Neural progenitor cell (in vitro differentiated cells): ENCODE data around the gene ECM1. TPM values are rescaled to one million over a fixed set of nuclear protein-coding genes. Genes with fewer than 3 reads are reported as not detected.

Experiments
- DNase-seq: peaks from one replicate; pipeline ENCODE4 v3.0.0-alpha.2; 2016; ENCODE audit warnings: low spot score
- H2AFZ ChIP-seq: fragments of 200-600 bp; sonication (generic); replicated peaks from 2 replicates; pipeline ENCODE4 v1.6.1; 2016; ENCODE audit warnings: antibody characterized with exemption
- H3F3A ChIP-seq: fragments of 200-600 bp; sonication (generic); 2 replicates; pipeline ENCODE4 v1.6.1; 2016; ENCODE audit warnings: antibody characterized with exemption, low read depth
- H3K27ac ChIP-seq: fragments of 200-600 bp; sonication (generic); 2 replicates; pipeline ENCODE4 v1.5.1; 2016; ENCODE audit warnings: mild to moderate bottlenecking
- H3K27me3 ChIP-seq: fragments of 200-600 bp; sonication (generic); 2 replicates; pipeline ENCODE4 v1.6.1; 2016; ENCODE audit warnings: mild to moderate bottlenecking, moderate library complexity
- H3K36me3 ChIP-seq: fragments of 200-600 bp; sonication (generic); 2 replicates; pipeline ENCODE4 v1.5.1; 2016
- H3K4me1 ChIP-seq: fragments of 200-600 bp; sonication (generic); 2 replicates; pipeline ENCODE4 v1.6.1; 2016; ENCODE audit warnings: mixed run types
- H3K4me2 ChIP-seq: fragments of 200-600 bp; sonication (generic); 2 replicates; pipeline ENCODE4 v1.6.1; 2016
- H3K4me3 ChIP-seq: fragments of 200-600 bp; sonication (generic); 2 replicates; pipeline ENCODE4 v1.5.1; 2016
- H3K79me2 ChIP-seq: fragments of 200-600 bp; sonication (generic); 2 replicates; pipeline ENCODE4 v1.6.1; 2016; ENCODE audit warnings: low read depth
- H3K9ac ChIP-seq: fragments of 200-600 bp; sonication (generic); 2 replicates; pipeline ENCODE4 v1.6.1; 2016
- H3K9me3 ChIP-seq: fragments of 200-600 bp; sonication (generic); 2 replicates; pipeline ENCODE4 v1.5.1; 2016; ENCODE audit warnings: low read depth
- H4K20me1 ChIP-seq: fragments of 200-600 bp; sonication (generic); 2 replicates; pipeline ENCODE4 v1.6.1; 2016; ENCODE audit warnings: low read depth
- H3K27ac Mint-ChIP-seq: 3 replicates; pipeline ENCODE4 v1.8.0; 2021; ENCODE audit warnings: mixed read lengths
- H3K27me3 Mint-ChIP-seq: 2 replicates; pipeline ENCODE4 v1.8.0; 2022; ENCODE audit warnings: low read depth, mild to moderate bottlenecking, inconsistent platforms, moderate library complexity, mixed read lengths; ENCODE audit not compliant: insufficient read depth
- H3K36me3 Mint-ChIP-seq: 3 replicates; pipeline ENCODE4 v1.8.0; 2021; ENCODE audit warnings: mixed read lengths
- H3K4me1 Mint-ChIP-seq: 3 replicates; pipeline ENCODE4 v1.8.0; 2021; ENCODE audit warnings: mixed read lengths
- H3K4me3 Mint-ChIP-seq: 3 replicates; pipeline ENCODE4 v1.8.0; 2021; ENCODE audit warnings: mild to moderate bottlenecking, moderate library complexity, mixed read lengths
- H3K9me3 Mint-ChIP-seq: 3 replicates; pipeline ENCODE4 v1.8.0; 2020; ENCODE audit warnings: mixed read lengths
- CTCF ChIP-seq: fragments of 200-600 bp; sonication (generic); IDR thresholded peaks from 2 replicates; pipeline ENCODE4 v1.5.1; 2017; ENCODE audit warnings: antibody characterized with exemption, mild to moderate bottlenecking
- EZH2 ChIP-seq: fragments of 200-600 bp; sonication (generic); IDR thresholded peaks from 2 replicates; pipeline ENCODE4 v1.6.1; 2017; ENCODE audit warnings: antibody characterized with exemption, mild to moderate bottlenecking, moderate library complexity
- EZH2phosphoT487 ChIP-seq: fragments of 200-600 bp; sonication (generic); IDR thresholded peaks from 2 replicates; pipeline ENCODE4 v1.6.1; 2017; ENCODE audit warnings: antibody characterized with exemption
- total RNA-seq: library from RNA; depleted of rRNA; stranded (reverse); fragments of >200 nt; gene quantifications from 2 replicates; pipeline ENCODE4 v1.2.3, GENCODE V29; 2015; ENCODE audit warnings: low replicate concordance

The ECM1 gene
- total RNA-seq, 1 donor from 2014 or later: 0.30 TPM

GRCh38 chr1:150493175-150493574 is 14.7 kb upstream of the ECM1 start:
- Histone ChIP-seq H3K9me3 (no peaks in the 10 kb centered on the region), H3K4me1 (peaks cover 2% of the 10 kb centered on the region), H3K27ac (no peak overlapping the region), H3K9ac (no peak overlapping the region), H2AFZ (no peak overlapping the region), H3K27me3 (no peaks in the 10 kb centered on the region), H3F3A (peaks cover 5% of the 10 kb centered on the region), H3K4me2 (no peak overlapping the region), H3K79me2 (peaks cover 5% of the 10 kb centered on the region), H3K36me3 (no peaks in the 10 kb centered on the region), H4K20me1 (no peaks in the 10 kb centered on the region), H3K4me3 (no peak overlapping the region)
- Mint-ChIP-seq H3K36me3 (peaks cover 25% of the 10 kb centered on the region), H3K9me3 (no peaks in the 10 kb centered on the region), H3K4me1 (peaks cover 5% of the 10 kb centered on the region), H3K27me3 (no peaks in the 10 kb centered on the region), H3K27ac (no peak overlapping the region), H3K4me3 (no peak overlapping the region)
- DNase-seq: no peak
- TF ChIP-seq CTCF: no peak
- TF ChIP-seq EZH2: no peak
- TF ChIP-seq EZH2phosphoT487: no peak

GRCh38 chr1:150498342-150498741 is 9.6 kb upstream of the ECM1 start:
- H3K79me2 ChIP-seq: no peaks in the 10 kb centered on the region
- no peak overlapping the region for H3K4me2 ChIP-seq
- H3K4me3 Mint-ChIP-seq: no peak overlapping the region
- peaks cover 31% of the 10 kb centered on the region for H3K36me3 Mint-ChIP-seq
- H4K20me1 ChIP-seq: no peaks in the 10 kb centered on the region
- no peak overlapping the region for H3K9ac ChIP-seq
- no peak overlapping the region for H3K27ac ChIP-seq
- peaks cover 4% of the 10 kb centered on the region for H3K27me3 Mint-ChIP-seq
- H3K9me3 ChIP-seq: no peaks in the 10 kb centered on the region
- H2AFZ ChIP-seq: no peak overlapping the region
- H3K4me1 Mint-ChIP-seq: no peaks in the 10 kb centered on the region
- no peaks in the 10 kb centered on the region for H3F3A ChIP-seq
- no peaks in the 10 kb centered on the region for H3K27me3 ChIP-seq
- H3K9me3 Mint-ChIP-seq: no peaks in the 10 kb centered on the region
- TF ChIP-seq CTCF: no peak
- no peak for TF ChIP-seq EZH2
- no peak for TF ChIP-seq EZH2phosphoT487
- DNase-seq: no peak
- H3K4me3 ChIP-seq: no peak overlapping the region
- H3K36me3 ChIP-seq: no peaks in the 10 kb centered on the region
- no peaks in the 10 kb centered on the region for H3K4me1 ChIP-seq
- H3K27ac Mint-ChIP-seq: no peak overlapping the region

GRCh38 chr1:150505431-150505830 is 2.5 kb upstream of the ECM1 start:
- Histone ChIP-seq H4K20me1 (peaks cover 3% of the 10 kb centered on the region), H3K4me3 (no peak overlapping the region), H3K79me2 (no peaks in the 10 kb centered on the region), H3K27ac (no peak overlapping the region), H3K9ac (no peak overlapping the region), H2AFZ (no peak overlapping the region), H3K4me2 (no peak overlapping the region), H3K4me1 (peaks cover 3% of the 10 kb centered on the region), H3K9me3 (no peaks in the 10 kb centered on the region), H3K36me3 (no peaks in the 10 kb centered on the region), H3F3A (peaks cover 14% of the 10 kb centered on the region), H3K27me3 (no peaks in the 10 kb centered on the region)
- peaks cover 35% of the 10 kb centered on the region for H3K36me3 Mint-ChIP-seq
- peaks cover 4% of the 10 kb centered on the region for H3K27me3 Mint-ChIP-seq
- H3K27ac Mint-ChIP-seq: peak overlapping the region; percentile 35
- H3K4me1 Mint-ChIP-seq: peaks cover 35% of the 10 kb centered on the region
- no peak for TF ChIP-seq EZH2phosphoT487
- no peak for TF ChIP-seq EZH2
- no peak for TF ChIP-seq CTCF
- DNase-seq: no peak
- H3K9me3 Mint-ChIP-seq: no peaks in the 10 kb centered on the region
- no peak overlapping the region for H3K4me3 Mint-ChIP-seq

- no peaks in the 10 kb centered on the region for H3K9me3 Mint-ChIP-seq
- no peak overlapping the region for H3K4me2 ChIP-seq
- H3K27me3 Mint-ChIP-seq: peaks cover 9% of the 10 kb centered on the region
- no peaks in the 10 kb centered on the region for H3K9me3 ChIP-seq
- TF ChIP-seq EZH2 (no peak), CTCF (no peak), EZH2phosphoT487 (no peak)
- H3K9ac ChIP-seq: no peak overlapping the region
- no peak overlapping the region for H3K27ac ChIP-seq
- no peaks in the 10 kb centered on the region for H3K79me2 ChIP-seq
- no peak overlapping the region for H3K4me3 ChIP-seq
- peaks cover 14% of the 10 kb centered on the region for H3F3A ChIP-seq
- H3K27ac Mint-ChIP-seq: no peak overlapping the region
- DNase-seq: no peak
- H2AFZ ChIP-seq: no peak overlapping the region
- peaks cover 46% of the 10 kb centered on the region for H3K4me1 Mint-ChIP-seq
- peaks cover 3% of the 10 kb centered on the region for H4K20me1 ChIP-seq
- H3K4me3 Mint-ChIP-seq: no peak overlapping the region
- H3K27me3 ChIP-seq: no peaks in the 10 kb centered on the region
- H3K36me3 Mint-ChIP-seq: peaks cover 41% of the 10 kb centered on the region
- H3K4me1 ChIP-seq: peaks cover 3% of the 10 kb centered on the region
- H3K36me3 ChIP-seq: no peaks in the 10 kb centered on the region
Measured at GRCh38 chr1:150508982-150509381, 1.1 kb downstream of the ECM1 start.
